ENCODE data around the gene KCNF1. TPM values are rescaled to one million over a fixed set of nuclear protein-coding genes. Genes with fewer than 3 reads are reported as not detected.

The KCNF1 gene
- total RNA-seq, 4 donors from 2014 or later: 20.2 to 51.7 (median 44.4) TPM

DNA sequence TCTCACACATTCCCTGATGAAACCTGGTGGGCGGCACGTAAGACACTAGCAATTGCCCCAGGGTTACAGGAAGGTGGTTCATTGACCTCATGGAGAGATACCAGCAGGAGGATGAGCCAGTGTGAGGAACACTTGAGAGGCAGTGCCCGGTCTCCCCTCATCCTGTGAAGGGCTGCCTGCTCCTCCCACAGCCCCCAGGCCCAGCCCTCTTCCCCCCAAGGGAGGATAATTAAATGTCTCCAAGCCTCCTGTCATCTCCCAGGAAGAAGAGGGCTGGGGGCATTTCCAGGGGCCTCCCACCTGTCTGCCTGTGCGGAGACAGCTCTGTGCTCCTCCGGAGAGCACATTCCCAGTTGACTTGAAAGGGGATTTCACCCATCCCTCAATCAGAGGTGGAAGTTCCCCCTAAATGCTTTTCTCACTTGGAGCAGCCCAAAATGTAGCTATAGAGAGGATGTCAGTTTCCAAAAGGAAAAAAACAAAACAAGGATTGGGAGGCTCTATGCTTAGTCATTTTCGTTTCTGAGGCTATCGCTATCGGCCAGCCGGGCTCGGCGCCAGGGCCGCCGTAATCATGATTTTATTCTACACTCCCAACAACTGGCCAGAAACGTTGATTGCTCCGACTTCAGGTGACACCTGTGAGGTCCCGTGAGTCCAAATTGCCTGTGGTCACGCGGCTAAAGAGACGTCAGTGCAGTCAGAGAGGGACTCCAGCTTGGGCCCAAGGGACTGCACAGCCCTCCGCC is 7.1 kb downstream of the KCNF1 start:
- WGBS: 69% methylated on average over 20 of the region's 20 CpGs
- Histone ChIP-seq H3K36me3 (peaks cover 0 to 5% (median 0%) of the 10 kb centered on the region in 4 donors), H3K9me3 (no peaks in the 10 kb centered on the region), H3K27ac (replicated peaks in 1 of 4) (no peak overlapping the region), H3K4me3 (no peak overlapping the region), H3K27me3 (peaks cover 0 to 37% (median 0%) of the 10 kb centered on the region in 4 donors), H3K4me1 (peaks cover 0 to 11% (median 9%) of the 10 kb centered on the region in 4 donors)
- no peak for DNase-seq (ENCODE audit: extremely low spot score)
- intact Hi-C loops (cut with DNase I): loop anchor here (10.0 kb wide), 1 partner anchor 206 kb away; no protein-coding TSS in a partner anchor
- TF ChIP-seq POLR2AphosphoS5 (IDR thresholded peaks at IDR 0.05) (no peak), EP300 (IDR thresholded peaks at IDR 0.05) (no peak), POLR2A (IDR thresholded peaks at IDR 0.05; ENCODE audit: low read depth) (no peak), CTCF (IDR thresholded peaks at IDR 0.05) (no peak)

DNA sequence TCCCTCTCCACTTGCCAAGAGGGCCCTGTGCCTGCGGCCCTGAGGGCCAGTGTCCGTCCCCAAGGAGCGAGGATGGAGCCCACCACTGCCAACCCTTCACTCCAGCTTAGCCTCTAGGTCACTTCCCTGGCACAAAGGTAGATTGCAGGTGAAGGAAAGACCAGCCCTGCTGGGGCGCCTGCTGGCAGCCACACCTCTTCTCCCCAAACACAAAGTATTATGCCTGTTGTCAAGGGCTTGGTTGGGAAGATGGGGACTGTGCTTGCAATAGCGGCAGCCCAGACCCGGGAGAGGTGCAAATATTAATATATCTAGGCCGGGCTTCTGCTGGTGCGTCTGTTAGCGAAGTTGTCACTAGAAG is 7.7 kb downstream of the KCNF1 start:
- peaks cover 0 to 5% (median 0%) of the 10 kb centered on the region in 4 donors for H3K36me3 ChIP-seq
- TF ChIP-seq POLR2A (IDR thresholded peaks at IDR 0.05; ENCODE audit: low read depth): no peak
- no peak for TF ChIP-seq POLR2AphosphoS5 (IDR thresholded peaks at IDR 0.05)
- TF ChIP-seq CTCF (IDR thresholded peaks at IDR 0.05): no peak
- TF ChIP-seq EP300 (IDR thresholded peaks at IDR 0.05): no peak
- no peaks in the 10 kb centered on the region for H3K9me3 ChIP-seq
- no peak overlapping the region for H3K4me3 ChIP-seq
- peaks cover 0 to 9% (median 8%) of the 10 kb centered on the region in 4 donors for H3K4me1 ChIP-seq
- DNase-seq (ENCODE audit: extremely low spot score): no peak
- peaks cover 0 to 35% (median 0%) of the 10 kb centered on the region in 4 donors for H3K27me3 ChIP-seq
- intact Hi-C loops (cut with DNase I): loop anchor here (10.0 kb wide), 1 partner anchor 205 kb away; no protein-coding TSS in a partner anchor
- no peak overlapping the region for H3K27ac ChIP-seq (replicated peaks in 1 of 4)
- WGBS: 89% methylated on average over 9 of the region's 9 CpGs

GRCh38 chr2:10919771-10920621 is 8.3 kb downstream of the KCNF1 start:
- peaks cover 0 to 9% (median 5%) of the 10 kb centered on the region in 4 donors for H3K4me1 ChIP-seq
- H3K4me3 ChIP-seq: no peak overlapping the region
- WGBS: 87% methylated on average over 11 of the region's 20 CpGs
- intact Hi-C loops (cut with DNase I): loop anchor here (10.0 kb wide), 1 partner anchor 205 kb away; no protein-coding TSS in a partner anchor
- H3K36me3 ChIP-seq: peaks cover 0 to 5% (median 0%) of the 10 kb centered on the region in 4 donors
- no peak overlapping the region for H3K27ac ChIP-seq (replicated peaks in 1 of 4)
- DNase-seq (ENCODE audit: extremely low spot score): no peak
- no peaks in the 10 kb centered on the region for H3K9me3 ChIP-seq
- no peak for TF ChIP-seq POLR2AphosphoS5 (IDR thresholded peaks at IDR 0.05)
- no peak for TF ChIP-seq CTCF (IDR thresholded peaks at IDR 0.05)
- no peak for TF ChIP-seq POLR2A (IDR thresholded peaks at IDR 0.05; ENCODE audit: low read depth)
- no peak for TF ChIP-seq EP300 (IDR thresholded peaks at IDR 0.05)
- H3K27me3 ChIP-seq: peaks cover 0 to 35% (median 0%) of the 10 kb centered on the region in 4 donors

- peaks cover 0 to 5% (median 0%) of the 10 kb centered on the region in 4 donors for H3K36me3 ChIP-seq
- TF ChIP-seq CTCF (IDR thresholded peaks at IDR 0.05): no peak
- no peak for TF ChIP-seq POLR2A (IDR thresholded peaks at IDR 0.05; ENCODE audit: low read depth)
- no peak for TF ChIP-seq POLR2AphosphoS5 (IDR thresholded peaks at IDR 0.05)
- TF ChIP-seq EP300 (IDR thresholded peaks at IDR 0.05): no peak
- peaks cover 0 to 4% (median 1%) of the 10 kb centered on the region in 4 donors for H3K4me1 ChIP-seq
- no peak for DNase-seq (ENCODE audit: extremely low spot score)
- H3K9me3 ChIP-seq: no peaks in the 10 kb centered on the region
- intact Hi-C loops (cut with DNase I): no loop called here
- H3K27ac ChIP-seq (replicated peaks in 1 of 4): no peak overlapping the region
- WGBS: 82% methylated on average over 11 of the region's 16 CpGs
- H3K4me3 ChIP-seq: no peak overlapping the region
- peaks cover 0 to 35% (median 0%) of the 10 kb centered on the region in 4 donors for H3K27me3 ChIP-seq
These were observed 9.1 kb downstream of the KCNF1 start for GRCh38 chr2:10920764-10921388.
